BLaER1 treated with 17β-estradiol and CSF1 and Interleukin-3, amounts not matched to agents 10 nM and 100 nM (cell line): ENCODE data around the gene INPP5A.
"Not testable (repeated sequence)": the region's sequence is repeated elsewhere in the genome, so short reads cannot be mapped to it uniquely, and the experiment has no call there.

Experiments
- H3K27ac ChIP-seq, 11 experiments: shearing (Covaris generic); formaldehyde crosslinking; 2 replicates each; pipeline ENCODE4 v1.8.1; 2022
- H3K27me3 ChIP-seq, 11 experiments: shearing (Covaris generic); formaldehyde crosslinking; 2 replicates each; pipeline ENCODE4 v1.8.1; 2022
- H3K36me3 ChIP-seq, 11 experiments: shearing (Covaris generic); formaldehyde crosslinking; 2 replicates each; pipeline ENCODE4 v1.8.1; 2022
- H3K4me1 ChIP-seq, 10 experiments: shearing (Covaris generic); formaldehyde crosslinking; 2 replicates each; pipeline ENCODE4 v1.8.1; 2022
- H3K4me2 ChIP-seq, 11 experiments: shearing (Covaris generic); formaldehyde crosslinking; 2 replicates each; pipeline ENCODE4 v1.8.1; 2022
- H3K4me3 ChIP-seq, 10 experiments: shearing (Covaris generic); formaldehyde crosslinking; 2 replicates each; pipeline ENCODE4 v1.8.1; 2022
- H3K9ac ChIP-seq, 11 experiments: shearing (Covaris generic); formaldehyde crosslinking; 2 replicates each; pipeline ENCODE4 v1.8.1; 2022
- H3K9me3 ChIP-seq, 11 experiments: shearing (Covaris generic); formaldehyde crosslinking; replicated peaks in 1 of 11; 2 replicates each; pipeline ENCODE4 v1.8.1; 2022
- H4K20me1 ChIP-seq, 11 experiments: shearing (Covaris generic); formaldehyde crosslinking; 2 replicates each; pipeline ENCODE4 v1.8.1; 2022
- Cebpa-rat ChIP-seq, 11 experiments: shearing (Covaris generic); IDR thresholded peaks; 2 replicates each; pipeline ENCODE4 v1.8.1; 2022

INPP5A gene

GRCh38 chr10:132674311-132674710 lies 136.7 kb downstream of the INPP5A start:
- Histone ChIP-seq H4K20me1 (peaks cover 0 to 82% (median 53%) of the 10 kb centered on the region in 11 experiments; a peak in 19 of 22 replicates), H3K9ac (no peak overlapping the region), H3K9me3 (peaks cover 0 to 15% (median 0%) of the 10 kb centered on the region in 11 experiments; a peak in 4 of 22 replicates), H3K36me3 (peaks cover 0 to 53% (median 4%) of the 10 kb centered on the region in 11 experiments; a peak in 10 of 22 replicates), H3K4me1 (peaks cover 0 to 12% (median 5%) of the 10 kb centered on the region in 10 experiments; a peak in 16 of 20 replicates), H3K4me2 (no peak overlapping the region), H3K4me3 (no peak overlapping the region), H3K27me3 (no peaks in the 10 kb centered on the region), H3K27ac (no peak overlapping the region)
- TF ChIP-seq Cebpa-rat (IDR thresholded peaks at IDR 0.05): no peak

GRCh38 chr10:132675031-132675740 lies 137.6 kb downstream of the INPP5A start:
- H3K9ac ChIP-seq: no peak overlapping the region
- H3K4me3 ChIP-seq: no peak overlapping the region
- no peak for TF ChIP-seq Cebpa-rat (IDR thresholded peaks at IDR 0.05)
- H3K27me3 ChIP-seq: no peaks in the 10 kb centered on the region
- H3K27ac ChIP-seq: no peak overlapping the region
- peaks cover 0 to 7% (median 0%) of the 10 kb centered on the region in 10 experiments; a peak in 2 of 20 replicates for H3K4me1 ChIP-seq
- no peak overlapping the region for H3K4me2 ChIP-seq
- H3K9me3 ChIP-seq: peaks cover 0 to 15% (median 0%) of the 10 kb centered on the region in 11 experiments; a peak in 4 of 22 replicates
- H4K20me1 ChIP-seq: peaks cover 0 to 85% (median 54%) of the 10 kb centered on the region in 11 experiments; a peak in 18 of 22 replicates
- H3K36me3 ChIP-seq: peaks cover 0 to 53% (median 4%) of the 10 kb centered on the region in 11 experiments; a peak in 10 of 22 replicates

GRCh38 chr10:132676193-132676891 lies 138.8 kb downstream of the INPP5A start:
- Histone ChIP-seq H3K4me1 (peaks cover 0 to 1% (median 0%) of the 10 kb centered on the region in 10 experiments; a peak in 2 of 20 replicates), H3K36me3 (peaks cover 0 to 47% (median 4%) of the 10 kb centered on the region in 11 experiments; a peak in 9 of 22 replicates), H3K27me3 (no peaks in the 10 kb centered on the region), H3K9me3 (peaks cover 0 to 8% (median 0%) of the 10 kb centered on the region in 11 experiments; a peak in 4 of 22 replicates), H3K27ac (no peak overlapping the region), H3K4me2 (no peak overlapping the region), H3K9ac (no peak overlapping the region), H4K20me1 (peaks cover 0 to 84% (median 43%) of the 10 kb centered on the region in 11 experiments; a peak in 17 of 22 replicates), H3K4me3 (no peak overlapping the region)
- TF ChIP-seq Cebpa-rat (IDR thresholded peaks at IDR 0.05): no peak

GRCh38 chr10:132677096-132677472 lies 139.5 kb downstream of the INPP5A start:
- peaks cover 0 to 7% (median 0%) of the 10 kb centered on the region in 10 experiments; a peak in 2 of 20 replicates for H3K4me1 ChIP-seq
- H3K27ac ChIP-seq: no peak overlapping the region
- no peaks in the 10 kb centered on the region for H3K27me3 ChIP-seq
- no peak overlapping the region for H3K4me2 ChIP-seq
- peaks cover 0 to 47% (median 4%) of the 10 kb centered on the region in 11 experiments; a peak in 7 of 22 replicates for H3K36me3 ChIP-seq
- H3K9ac ChIP-seq: no peak overlapping the region
- TF ChIP-seq Cebpa-rat (IDR thresholded peaks at IDR 0.05): no peak
- no peak overlapping the region for H3K4me3 ChIP-seq
- 0 out of 22 replicates have a peak, but pooled peaks cover 0 to 3% (median 0%) of the 10 kb centered on the region in 11 experiments for H3K9me3 ChIP-seq
- H4K20me1 ChIP-seq: peaks cover 0 to 86% (median 44%) of the 10 kb centered on the region in 11 experiments; a peak in 16 of 22 replicates

GRCh38 chr10:132677473-132678227 lies 140.1 kb downstream of the INPP5A start:
- H3K4me3 ChIP-seq: no peak overlapping the region
- no peak for TF ChIP-seq Cebpa-rat (IDR thresholded peaks at IDR 0.05)
- no peak overlapping the region for H3K27ac ChIP-seq
- no peak overlapping the region for H3K9ac ChIP-seq
- no peaks in the 10 kb centered on the region for H3K27me3 ChIP-seq
- H3K36me3 ChIP-seq: peaks cover 0 to 48% (median 4%) of the 10 kb centered on the region in 11 experiments; a peak in 8 of 22 replicates
- H4K20me1 ChIP-seq: peaks cover 0 to 86% (median 50%) of the 10 kb centered on the region in 11 experiments; a peak in 16 of 22 replicates
- peaks cover 0 to 9% (median 0%) of the 10 kb centered on the region in 10 experiments; a peak in 5 of 20 replicates for H3K4me1 ChIP-seq
- 0 out of 22 replicates have a peak, but pooled peaks cover 0 to 2% (median 0%) of the 10 kb centered on the region in 11 experiments for H3K9me3 ChIP-seq
- H3K4me2 ChIP-seq: no peak overlapping the region

- H3K4me1 ChIP-seq: peaks cover 0 to 17% (median 9%) of the 10 kb centered on the region in 10 experiments; a peak in 16 of 20 replicates
- TF ChIP-seq Cebpa-rat (IDR thresholded peaks at IDR 0.05): no peak
- H3K9me3 ChIP-seq: no peaks in the 10 kb centered on the region
Measured at GRCh38 chr10:132678436-132679216, 141.0 kb downstream of the INPP5A start.

GRCh38 chr10:132679217-132679595 lies 141.6 kb downstream of the INPP5A start:
- no peaks in the 10 kb centered on the region for H3K9me3 ChIP-seq
- no peak overlapping the region for H3K4me3 ChIP-seq
- no peak overlapping the region for H3K9ac ChIP-seq
- H3K27ac ChIP-seq: no peak overlapping the region
- TF ChIP-seq Cebpa-rat (IDR thresholded peaks at IDR 0.05): no peak
- H3K27me3 ChIP-seq: no peaks in the 10 kb centered on the region
- peaks cover 0 to 33% (median 0%) of the 10 kb centered on the region in 11 experiments; a peak in 5 of 22 replicates for H3K36me3 ChIP-seq
- peaks cover 3 to 22% (median 14%) of the 10 kb centered on the region in 10 experiments for H3K4me1 ChIP-seq
- H3K4me2 ChIP-seq: no peak overlapping the region
- H4K20me1 ChIP-seq: peaks cover 0 to 95% (median 64%) of the 10 kb centered on the region in 11 experiments; a peak in 18 of 22 replicates

More at GRCh38 chr10:132678436-132679216, 141.0 kb downstream of the INPP5A start:
- no peak overlapping the region for H3K27ac ChIP-seq
- H3K27me3 ChIP-seq: no peaks in the 10 kb centered on the region
- no peak overlapping the region for H3K4me2 ChIP-seq
- H3K4me3 ChIP-seq: no peak overlapping the region
- peaks cover 0 to 91% (median 58%) of the 10 kb centered on the region in 11 experiments; a peak in 17 of 22 replicates for H4K20me1 ChIP-seq
- H3K36me3 ChIP-seq: peaks cover 0 to 39% (median 2%) of the 10 kb centered on the region in 11 experiments; a peak in 8 of 22 replicates
- H3K9ac ChIP-seq: no peak overlapping the region

GRCh38 chr10:132679640-132680039 lies 142.1 kb downstream of the INPP5A start:
- Histone ChIP-seq H3K9ac (no peak overlapping the region), H3K4me3 (no peak overlapping the region), H3K4me2 (no peak overlapping the region), H3K27ac (no peak overlapping the region), H3K9me3 (no peaks in the 10 kb centered on the region), H3K36me3 (peaks cover 0 to 32% (median 0%) of the 10 kb centered on the region in 11 experiments; a peak in 5 of 22 replicates), H3K27me3 (no peaks in the 10 kb centered on the region), H3K4me1 (peaks cover 7 to 27% (median 19%) of the 10 kb centered on the region in 10 experiments), H4K20me1 (peaks cover 0 to 95% (median 68%) of the 10 kb centered on the region in 11 experiments; a peak in 19 of 22 replicates)
- no peak for TF ChIP-seq Cebpa-rat (IDR thresholded peaks at IDR 0.05)

- peaks cover 17 to 38% (median 30%) of the 10 kb centered on the region in 10 experiments for H3K4me1 ChIP-seq
- not testable (repeated sequence) for H3K9ac ChIP-seq, H3K27ac ChIP-seq, H3K27me3 ChIP-seq, H3K9me3 ChIP-seq, H3K4me3 ChIP-seq, H3K4me2 ChIP-seq
- H4K20me1 ChIP-seq: peaks cover 0 to 95% (median 71%) of the 10 kb centered on the region in 11 experiments; a peak in 19 of 22 replicates
- H3K36me3 ChIP-seq: peaks cover 0 to 32% (median 0%) of the 10 kb centered on the region in 11 experiments; a peak in 5 of 22 replicates
Measured at GRCh38 chr10:132680741-132681140, 143.2 kb downstream of the INPP5A start.
